NCI-H748 (cell line): ENCODE results near the gene CRYGN.
A peak's percentile ranks its signal among the peaks of the same experiment; 100 is the strongest.

Experiments used
- DNase-seq: peaks from one replicate; lab custom pipeline; 2025; ENCODE audit not compliant: unreplicated experiment; lab: John Stamatoyannopoulos, UW

The CRYGN gene

DNA sequence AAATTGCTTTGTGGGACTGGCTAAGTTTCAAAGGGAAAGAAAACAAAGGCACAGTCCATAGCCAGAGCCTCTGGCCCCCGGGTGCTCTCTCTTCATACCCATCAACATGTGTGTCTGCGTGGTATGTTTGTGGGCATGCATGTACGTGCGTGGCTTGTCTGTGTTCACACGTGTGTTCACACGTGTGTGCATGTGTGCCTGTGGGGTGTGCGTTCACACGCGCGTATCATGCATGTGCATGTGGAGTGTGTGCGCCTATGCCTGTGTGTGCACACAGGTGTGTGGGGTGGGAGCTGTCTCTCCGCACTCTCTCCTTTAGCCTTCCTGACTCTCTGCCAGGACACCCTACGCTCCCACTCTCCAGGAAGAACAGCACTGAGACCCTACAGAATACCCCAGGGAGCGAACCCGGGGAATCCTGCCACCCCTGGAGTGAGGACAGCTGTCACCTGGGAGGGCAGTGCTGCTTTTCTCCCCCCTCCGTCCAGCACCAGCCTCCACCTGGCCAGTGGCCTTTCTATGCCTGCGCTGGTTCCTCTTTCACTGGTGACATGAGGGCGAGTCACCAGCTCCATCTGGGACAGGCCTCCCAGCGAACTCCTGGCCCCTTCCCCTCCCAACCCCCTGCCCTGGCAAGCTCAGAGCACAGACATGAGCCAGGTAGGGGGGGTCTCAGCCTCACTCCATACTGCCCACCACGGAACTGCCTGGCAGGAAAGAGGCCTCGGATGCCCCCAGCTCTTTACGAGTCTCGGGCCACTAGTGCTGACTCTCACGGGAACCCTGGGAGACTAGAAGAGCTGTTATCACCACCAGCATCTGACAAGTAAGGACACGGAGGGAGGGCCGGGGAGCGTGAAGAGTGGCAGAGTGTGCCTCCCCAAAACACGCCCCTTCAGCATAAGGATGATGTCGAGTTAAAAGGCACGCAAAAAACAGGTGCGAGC, 46.6 kb downstream of the CRYGN start:
- DNase-seq = no peak

DNA sequence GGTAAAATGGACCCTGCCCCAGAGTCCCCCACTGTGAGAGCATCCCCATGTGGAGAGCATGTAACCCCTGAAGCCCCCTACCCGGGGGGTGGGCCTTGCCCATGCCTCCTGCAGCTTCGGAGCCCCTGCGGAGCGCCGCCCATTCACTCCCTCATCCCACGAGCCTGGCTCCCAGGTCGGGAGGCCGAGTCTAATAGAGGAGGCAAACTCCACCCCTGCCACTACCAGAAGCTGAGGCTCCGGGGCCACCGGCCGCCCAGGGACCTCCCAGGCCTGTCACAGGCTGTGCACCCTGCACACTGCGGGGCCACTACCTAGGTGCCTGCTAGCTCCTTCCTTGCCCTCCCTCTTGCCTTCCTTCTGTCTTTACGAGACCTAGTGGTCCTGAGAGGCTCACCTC, 47.5 kb downstream of the CRYGN start:
- no peak for DNase-seq

GRCh38 chr7:151392002-151392401, 47.9 kb downstream of the CRYGN start:
- no peak for DNase-seq

GRCh38 chr7:151391358-151391730, 48.6 kb downstream of the CRYGN start:
- no peak for DNase-seq

DNA sequence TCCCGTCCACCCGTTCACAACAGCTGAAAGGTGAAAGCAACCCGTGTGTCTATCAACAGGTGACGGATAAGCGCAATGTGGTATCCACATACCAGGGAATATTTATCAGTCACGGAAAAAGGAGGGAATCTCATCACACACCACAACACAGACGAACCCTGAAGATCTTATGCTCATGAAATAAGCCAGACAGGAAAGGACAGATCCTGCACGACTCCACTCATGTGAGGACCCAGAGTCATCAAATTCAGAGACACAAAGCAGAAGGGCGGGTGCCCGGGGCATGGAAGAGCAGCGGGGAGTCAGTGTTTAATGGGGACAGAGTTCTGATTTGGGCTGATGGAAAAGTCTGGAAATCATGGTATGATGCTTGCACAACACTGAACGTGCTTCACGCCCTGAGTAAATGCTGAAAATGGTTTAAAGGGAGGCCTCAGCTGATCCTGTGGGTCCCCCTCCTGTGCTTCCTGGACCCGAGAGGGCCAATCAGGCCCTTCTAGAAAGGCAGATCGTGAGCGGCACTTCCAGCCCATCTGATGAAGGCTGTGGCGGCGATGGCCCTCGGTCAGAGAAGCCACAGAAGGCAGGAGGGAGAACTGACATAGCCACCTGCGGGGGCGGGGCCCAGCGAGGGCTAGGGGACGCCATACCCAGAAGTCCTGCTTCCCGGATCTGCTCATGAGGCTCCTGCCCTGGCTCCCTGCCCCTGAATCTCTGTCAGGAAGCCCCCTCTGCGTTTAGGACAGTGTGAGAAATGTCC, 49.2 kb downstream of the CRYGN start:
- no peak for DNase-seq

- DNase-seq = no peak
These were observed 50.0 kb downstream of the CRYGN start for GRCh38 chr7:151389768-151390597.

- no peak for DNase-seq
These were observed 50.7 kb downstream of the CRYGN start for GRCh38 chr7:151389096-151389767.

GRCh38 chr7:151388430-151388829, 51.5 kb downstream of the CRYGN start:
- no peak for DNase-seq

DNA sequence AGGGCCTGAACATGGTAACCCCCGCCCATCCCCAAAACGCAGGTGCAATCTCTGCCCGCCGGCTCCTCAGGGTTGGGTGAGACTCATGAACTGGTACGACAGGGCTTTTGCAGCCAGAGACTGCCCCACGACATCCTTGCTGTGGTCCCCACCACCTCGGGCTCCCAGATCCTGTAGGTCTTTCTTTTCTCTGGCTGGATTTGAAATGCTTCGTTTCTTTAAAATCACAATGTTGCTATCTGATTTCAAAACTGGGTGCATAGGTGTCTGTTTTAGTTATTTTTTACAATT, 52.0 kb downstream of the CRYGN start:
- DNase-seq = no peak

- no peak for DNase-seq
These were observed 52.6 kb downstream of the CRYGN start for GRCh38 chr7:151387161-151388006.

GRCh38 chr7:151386301-151387160, 53.4 kb downstream of the CRYGN start:
- DNase-seq = no peak

DNA sequence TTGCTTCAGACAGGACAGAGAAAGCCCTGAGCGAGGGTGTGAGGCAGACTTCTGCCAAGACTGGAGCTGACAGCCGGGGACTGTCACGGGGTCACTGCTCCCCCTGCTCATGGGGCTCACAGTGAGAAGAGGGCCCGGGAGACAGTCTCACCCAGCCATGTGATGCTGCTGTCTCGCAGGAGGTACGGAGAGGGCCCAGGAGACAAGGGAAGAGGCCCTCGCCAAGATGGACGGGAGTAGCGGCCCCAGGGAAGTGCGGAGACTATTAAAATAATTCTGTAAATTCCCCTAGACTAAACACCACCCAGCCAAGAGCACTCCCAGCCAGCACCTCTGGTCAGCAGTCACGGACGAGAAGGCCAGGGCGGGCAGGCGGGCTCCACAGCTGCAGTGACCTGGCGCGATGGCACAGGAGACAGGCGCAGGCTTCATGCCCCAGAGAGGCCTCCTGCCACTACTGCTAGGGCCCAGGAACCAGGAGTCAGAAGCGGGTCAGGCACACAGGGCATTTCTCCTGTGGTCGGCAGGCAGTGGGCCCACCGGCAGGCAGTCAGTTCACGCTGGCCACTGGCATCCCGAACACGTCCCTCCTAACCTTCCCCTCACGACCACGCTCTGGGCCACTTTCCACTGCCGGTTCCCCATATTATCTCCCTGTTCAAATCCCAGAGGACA, 54.2 kb downstream of the CRYGN start:
- DNase-seq = no peak

- no peak for DNase-seq
These were observed 54.9 kb downstream of the CRYGN start for GRCh38 chr7:151384776-151385625.

GRCh38 chr7:151384352-151384697, 55.6 kb downstream of the CRYGN start:
- no peak for DNase-seq

DNA sequence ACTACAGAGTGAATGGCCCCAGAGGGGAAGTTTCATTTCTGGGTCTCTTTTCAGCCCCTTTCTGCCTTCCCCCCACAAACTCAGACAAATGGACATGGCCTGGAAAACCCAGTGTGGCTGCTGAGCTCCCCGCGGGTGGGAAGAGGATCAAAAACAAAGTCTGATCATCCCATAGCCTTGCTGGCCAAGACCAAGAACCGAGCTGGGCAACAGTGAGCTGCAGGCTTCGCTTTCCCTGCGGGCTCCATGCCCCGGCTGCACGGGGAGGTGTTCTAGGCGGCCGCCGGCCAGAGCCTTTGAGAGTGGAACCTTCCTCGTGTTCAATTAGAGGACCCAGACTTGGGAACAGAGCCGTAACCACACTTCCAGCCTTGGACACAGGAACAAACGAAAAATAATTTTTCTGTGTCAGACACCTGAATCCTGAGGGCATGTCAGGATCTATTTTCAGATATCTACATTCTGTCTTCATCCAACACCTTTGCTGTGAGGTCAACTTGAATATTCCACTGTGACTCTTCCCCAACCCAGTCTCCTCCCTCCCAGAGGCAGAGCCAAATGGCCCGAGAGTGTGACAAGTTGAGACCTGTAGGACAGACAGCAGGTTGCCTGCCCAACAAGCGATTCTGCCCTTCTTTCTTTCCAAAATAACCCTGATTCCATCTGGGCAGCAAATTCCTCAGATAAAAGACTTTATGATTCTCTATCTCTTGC, 56.1 kb downstream of the CRYGN start:
- DNase-seq = no peak

DNA sequence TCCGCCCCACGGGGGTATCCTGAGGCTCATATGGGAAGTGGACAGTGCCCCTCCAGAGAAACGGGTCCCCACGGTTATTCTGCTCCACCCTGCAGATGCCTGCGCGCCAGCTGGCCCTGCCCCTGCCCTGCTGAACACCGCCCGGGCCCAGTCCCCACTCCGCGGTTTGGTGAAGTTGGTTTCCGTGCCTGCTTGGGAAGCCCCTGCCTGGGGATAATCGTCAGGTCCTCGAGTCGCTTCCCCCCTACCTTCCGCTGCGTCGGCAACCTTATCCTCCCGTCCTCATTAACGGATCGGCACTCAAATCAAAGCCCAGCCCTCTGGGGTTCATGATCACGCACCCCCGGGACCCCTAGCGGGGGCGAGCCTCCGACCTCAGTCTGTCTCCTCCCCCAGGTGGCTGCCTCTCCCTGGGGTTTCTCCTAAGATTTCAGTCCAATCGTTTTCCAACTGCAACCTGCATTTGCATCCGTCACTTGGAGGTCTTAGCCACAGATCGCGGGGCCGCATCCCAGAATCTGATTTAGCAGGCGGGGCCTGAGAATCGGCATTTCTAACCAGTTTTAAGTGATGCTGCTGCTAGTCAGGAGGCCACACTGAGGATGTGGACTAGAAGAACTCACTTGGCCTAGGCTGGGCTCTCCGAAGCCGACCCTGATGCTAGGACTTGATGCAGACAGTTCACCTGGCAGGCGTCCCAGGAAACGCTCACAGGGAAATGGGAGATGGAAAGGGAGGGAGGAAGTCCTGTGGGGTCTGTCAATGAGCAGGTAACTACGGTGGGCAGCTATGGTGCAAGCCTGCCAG, 57.7 kb downstream of the CRYGN start:
- DNase-seq = peak; percentile 41
